PC-3 (cell line): ENCODE data around the gene LPCAT1.

Experiments
- CTCF ChIP-seq: fragments of 300-600 bp; sonication (generic); conservative IDR thresholded peaks from 2 replicates; pipeline ENCODE4 v1.5.1; 2017; ENCODE audit warnings: antibody characterized with exemption, low read depth, mild to moderate bottlenecking, low read length
- EZH2 ChIP-seq: fragments of 300-600 bp; sonication (generic); IDR thresholded peaks from one replicate; pipeline ENCODE4 v1.6.1; 2017; ENCODE audit warnings: antibody characterized with exemption, mild to moderate bottlenecking, low read length; ENCODE audit not compliant: unreplicated experiment
- EZH2phosphoT487 ChIP-seq: fragments of 300-600 bp; sonication (generic); IDR thresholded peaks from 2 replicates; pipeline ENCODE4 v1.6.1; 2018; ENCODE audit warnings: mild to moderate bottlenecking, antibody characterized with exemption, low read length, borderline replicate concordance

- TF ChIP-seq CTCF, result no peak
- TF ChIP-seq EZH2, result no peak
- no peak for TF ChIP-seq EZH2phosphoT487
These were observed 93.5 kb downstream of the LPCAT1 start for GRCh38 chr5:1430121-1430795.
